HepG2 (cell line): Measurements from ENCODE around the gene CHID1. TPM values are rescaled to one million over a fixed set of nuclear protein-coding genes. Genes with fewer than 3 reads are reported as not detected.
A peak's percentile ranks its signal among the peaks of the same experiment; 100 is the strongest.

Experiments
- ATF1 ChIP-seq: IDR thresholded peaks from 2 replicates; pipeline ENCODE4 v1.6.1; 2016; ENCODE audit warnings: mild to moderate bottlenecking, control low read depth
- ETV6 ChIP-seq: sonication (generic); formaldehyde crosslinking; conservative IDR thresholded peaks from 2 replicates; pipeline ENCODE4 v1.4.0; 2020; ENCODE audit warnings: missing genetic modification reagents
- FOXM1 ChIP-seq: sonication (generic); formaldehyde crosslinking; IDR thresholded peaks from 2 replicates; pipeline ENCODE4 v1.5.0; 2020; ENCODE audit warnings: missing genetic modification reagents
- GTF2F1 ChIP-seq: fragments of 150-350 bp; IDR thresholded peaks from 2 replicates; pipeline ENCODE4 v1.6.1; 2014; ENCODE audit warnings: low read length
- HNRNPUL1 ChIP-seq: fragments of 200-400 bp; formaldehyde crosslinking; IDR thresholded peaks from 2 replicates; pipeline ENCODE4 v1.6.1; 2017; ENCODE audit warnings: low read depth, mild to moderate bottlenecking, low read length, moderate library complexity
- JUNB ChIP-seq: sonication (generic); formaldehyde crosslinking; IDR thresholded peaks from 2 replicates; pipeline ENCODE4 v1.8.0; 2022; ENCODE audit warnings: missing genetic modification reagents, mild to moderate bottlenecking, borderline replicate concordance
- MEF2D ChIP-seq: sonication (generic); formaldehyde crosslinking; IDR thresholded peaks from 2 replicates; pipeline ENCODE4 v1.5.1; 2020; ENCODE audit warnings: mild to moderate bottlenecking, missing genetic modification reagents
- MEIS2 ChIP-seq: sonication (generic); formaldehyde crosslinking; IDR thresholded peaks from 2 replicates; pipeline ENCODE4 v1.9.0; 2021; ENCODE audit warnings: mild to moderate bottlenecking, missing genetic modification reagents
- MTF1 ChIP-seq: sonication (generic); formaldehyde crosslinking; IDR thresholded peaks from 2 replicates; pipeline ENCODE4 v1.5.0; 2020; ENCODE audit warnings: missing genetic modification reagents
- MXD4 ChIP-seq: IDR thresholded peaks from 2 replicates; pipeline ENCODE4 v1.6.1; 2016; ENCODE audit warnings: mild to moderate bottlenecking, missing biosample characterization, missing genetic modification reagents
- NR3C1 ChIP-seq: sonication (generic); formaldehyde crosslinking; IDR thresholded peaks from 2 replicates; pipeline ENCODE4 v1.4.0; 2020; ENCODE audit warnings: missing genetic modification reagents
- RELA ChIP-seq: sonication (generic); formaldehyde crosslinking; IDR thresholded peaks from 2 replicates; pipeline ENCODE4 v1.4.0; 2020; ENCODE audit warnings: missing genetic modification reagents
- REXO4 ChIP-seq: sonication (generic); formaldehyde crosslinking; IDR thresholded peaks from 2 replicates; pipeline ENCODE4 v1.8.0; 2022; ENCODE audit warnings: missing genetic modification reagents, mild to moderate bottlenecking, borderline replicate concordance
- ZFY ChIP-seq: sonication (generic); formaldehyde crosslinking; IDR thresholded peaks from 2 replicates; pipeline ENCODE4 v1.4.0; 2020; ENCODE audit warnings: missing genetic modification reagents
- ZNF3 ChIP-seq: IDR thresholded peaks from 2 replicates; pipeline ENCODE4 v1.7.0; 2017; ENCODE audit warnings: inconsistent platforms
- polyA plus RNA-seq, 8 experiments: library from polyadenylated mRNA; depleted of rRNA in 3 of 8; stranded (reverse) in 7 of 8; unstranded in 1 of 8; fragments of >200 nt; fragmentation: Illumina TruSeq in 4 of 8; extraction: Trizol in 4 of 8; gene quantifications; 2 replicates each; pipeline versions ENCODE4 v1.2.1 to v1.2.3, GENCODE V29; 2011 to 2016; ENCODE audit warnings: low read depth in 4 of 8, missing spikeins in 1 of 8, mixed read lengths in 1 of 8; ENCODE audit not compliant: insufficient read depth in 1 of 8
- total RNA-seq, 5 experiments: library from RNA; depleted of rRNA; stranded (reverse); fragments of >200 nt; fragmentation: Illumina TruSeq; extraction: Trizol; gene quantifications; 2 replicates each; pipeline ENCODE4 v1.2.3, GENCODE V29; 2016; ENCODE audit warnings: low read depth in 1 of 5
- TF ChIP-seq, protein P1 (sequence below): sonication (generic); formaldehyde crosslinking; IDR thresholded peaks from 2 replicates; pipeline ENCODE4 v1.4.0; 2020; ENCODE audit warnings: missing genetic modification reagents
- TF ChIP-seq, protein P2 (sequence below): IDR thresholded peaks from 2 replicates; pipeline ENCODE4 v1.6.1; 2016
- TF ChIP-seq, protein P3 (sequence below): sonication (generic); formaldehyde crosslinking; IDR thresholded peaks from 2 replicates; pipeline ENCODE4 v1.4.0; 2020; ENCODE audit warnings: low read depth, mild to moderate bottlenecking, missing genetic modification reagents
- TF ChIP-seq, protein P4 (sequence below): sonication (generic); formaldehyde crosslinking; IDR thresholded peaks from 2 replicates; pipeline ENCODE4 v1.4.0; 2020; ENCODE audit warnings: mild to moderate bottlenecking, missing genetic modification reagents
- TF ChIP-seq, protein P5 (sequence below): sonication (generic); formaldehyde crosslinking; conservative IDR thresholded peaks from 2 replicates; pipeline ENCODE4 v1.8.0; 2022; ENCODE audit warnings: mild to moderate bottlenecking, moderate library complexity, missing genetic modification reagents

CHID1 gene
- total and polyA plus RNA-seq, 2 of the 13 experiments (the other 11 are each of a cell fraction or from before 2014, with no cell fraction given) = 65.1 to 93.6 TPM

DNA sequence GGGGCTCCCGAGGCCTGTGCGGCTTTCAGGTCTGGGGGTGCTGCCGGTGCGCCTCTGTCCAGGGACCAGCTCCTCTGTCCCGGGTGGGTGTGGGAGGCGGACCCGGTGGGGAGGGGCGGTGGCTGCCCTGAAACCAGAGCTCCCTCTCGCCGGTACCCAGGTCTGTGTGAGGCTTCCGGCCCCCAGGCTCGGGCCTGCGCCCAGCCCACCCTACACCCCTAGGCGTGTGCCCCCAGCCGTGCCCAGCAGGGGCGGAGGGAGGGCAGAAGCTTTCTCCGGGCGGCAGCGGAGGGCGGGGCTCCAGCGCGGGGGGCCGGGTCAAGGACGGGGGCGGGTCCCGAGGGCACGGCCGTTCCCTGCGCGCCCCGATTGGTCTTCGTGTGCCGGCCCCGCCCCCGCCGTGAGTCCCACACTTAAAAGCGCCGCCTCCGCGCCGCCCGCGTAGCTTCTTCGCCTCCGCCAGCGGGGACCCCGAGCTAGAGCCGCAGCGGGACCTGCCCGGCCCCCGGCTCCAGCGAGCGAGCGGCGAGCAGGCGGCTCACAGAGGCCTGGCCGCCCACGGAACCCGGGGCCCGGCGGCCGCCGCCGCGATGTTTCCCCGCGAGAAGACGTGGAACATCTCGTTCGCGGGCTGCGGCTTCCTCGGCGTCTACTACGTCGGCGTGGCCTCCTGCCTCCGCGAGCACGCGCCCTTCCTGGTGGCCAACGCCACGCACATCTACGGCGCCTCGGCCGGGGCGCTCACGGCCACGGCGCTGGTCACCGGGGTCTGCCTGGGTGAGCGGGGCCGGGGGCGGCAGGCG, 91.3 kb downstream of the CHID1 start (continued):
- TF ChIP-seq, protein P1, sequence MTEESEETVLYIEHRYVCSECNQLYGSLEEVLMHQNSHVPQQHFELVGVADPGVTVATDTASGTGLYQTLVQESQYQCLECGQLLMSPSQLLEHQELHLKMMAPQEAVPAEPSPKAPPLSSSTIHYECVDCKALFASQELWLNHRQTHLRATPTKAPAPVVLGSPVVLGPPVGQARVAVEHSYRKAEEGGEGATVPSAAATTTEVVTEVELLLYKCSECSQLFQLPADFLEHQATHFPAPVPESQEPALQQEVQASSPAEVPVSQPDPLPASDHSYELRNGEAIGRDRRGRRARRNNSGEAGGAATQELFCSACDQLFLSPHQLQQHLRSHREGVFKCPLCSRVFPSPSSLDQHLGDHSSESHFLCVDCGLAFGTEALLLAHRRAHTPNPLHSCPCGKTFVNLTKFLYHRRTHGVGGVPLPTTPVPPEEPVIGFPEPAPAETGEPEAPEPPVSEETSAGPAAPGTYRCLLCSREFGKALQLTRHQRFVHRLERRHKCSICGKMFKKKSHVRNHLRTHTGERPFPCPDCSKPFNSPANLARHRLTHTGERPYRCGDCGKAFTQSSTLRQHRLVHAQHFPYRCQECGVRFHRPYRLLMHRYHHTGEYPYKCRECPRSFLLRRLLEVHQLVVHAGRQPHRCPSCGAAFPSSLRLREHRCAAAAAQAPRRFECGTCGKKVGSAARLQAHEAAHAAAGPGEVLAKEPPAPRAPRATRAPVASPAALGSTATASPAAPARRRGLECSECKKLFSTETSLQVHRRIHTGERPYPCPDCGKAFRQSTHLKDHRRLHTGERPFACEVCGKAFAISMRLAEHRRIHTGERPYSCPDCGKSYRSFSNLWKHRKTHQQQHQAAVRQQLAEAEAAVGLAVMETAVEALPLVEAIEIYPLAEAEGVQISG (CRISPR knock-in tag) = peak; percentile 22; the same call in 1 of the 2 replicates
- TF ChIP-seq, protein P2, sequence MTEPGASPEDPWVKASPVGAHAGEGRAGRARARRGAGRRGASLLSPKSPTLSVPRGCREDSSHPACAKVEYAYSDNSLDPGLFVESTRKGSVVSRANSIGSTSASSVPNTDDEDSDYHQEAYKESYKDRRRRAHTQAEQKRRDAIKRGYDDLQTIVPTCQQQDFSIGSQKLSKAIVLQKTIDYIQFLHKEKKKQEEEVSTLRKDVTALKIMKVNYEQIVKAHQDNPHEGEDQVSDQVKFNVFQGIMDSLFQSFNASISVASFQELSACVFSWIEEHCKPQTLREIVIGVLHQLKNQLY (CRISPR knock-in tag) = no peak
- TF ChIP-seq ZFY (CRISPR knock-in tag) = peak; percentile 81
- TF ChIP-seq MTF1 = no peak
- TF ChIP-seq FOXM1 = no peak
- TF ChIP-seq, protein P3, sequence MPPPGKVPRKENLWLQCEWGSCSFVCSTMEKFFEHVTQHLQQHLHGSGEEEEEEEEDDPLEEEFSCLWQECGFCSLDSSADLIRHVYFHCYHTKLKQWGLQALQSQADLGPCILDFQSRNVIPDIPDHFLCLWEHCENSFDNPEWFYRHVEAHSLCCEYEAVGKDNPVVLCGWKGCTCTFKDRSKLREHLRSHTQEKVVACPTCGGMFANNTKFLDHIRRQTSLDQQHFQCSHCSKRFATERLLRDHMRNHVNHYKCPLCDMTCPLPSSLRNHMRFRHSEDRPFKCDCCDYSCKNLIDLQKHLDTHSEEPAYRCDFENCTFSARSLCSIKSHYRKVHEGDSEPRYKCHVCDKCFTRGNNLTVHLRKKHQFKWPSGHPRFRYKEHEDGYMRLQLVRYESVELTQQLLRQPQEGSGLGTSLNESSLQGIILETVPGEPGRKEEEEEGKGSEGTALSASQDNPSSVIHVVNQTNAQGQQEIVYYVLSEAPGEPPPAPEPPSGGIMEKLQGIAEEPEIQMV (CRISPR knock-in tag) = no peak; the same call in 1 of the 2 replicates
- no peak for TF ChIP-seq RELA
- no peak for TF ChIP-seq JUNB
- TF ChIP-seq, protein P4, sequence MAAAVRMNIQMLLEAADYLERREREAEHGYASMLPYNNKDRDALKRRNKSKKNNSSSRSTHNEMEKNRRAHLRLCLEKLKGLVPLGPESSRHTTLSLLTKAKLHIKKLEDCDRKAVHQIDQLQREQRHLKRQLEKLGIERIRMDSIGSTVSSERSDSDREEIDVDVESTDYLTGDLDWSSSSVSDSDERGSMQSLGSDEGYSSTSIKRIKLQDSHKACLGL (CRISPR knock-in tag) = 0 out of 2 replicates have a peak, but pooled peaks have one; percentile 20
- TF ChIP-seq MXD4 (CRISPR knock-in tag) = 0 out of 2 replicates have a peak, but pooled peaks have one; percentile 65
- 0 out of 2 replicates have a peak, but pooled peaks have one; percentile 25 for TF ChIP-seq ETV6
- TF ChIP-seq, protein P5, sequence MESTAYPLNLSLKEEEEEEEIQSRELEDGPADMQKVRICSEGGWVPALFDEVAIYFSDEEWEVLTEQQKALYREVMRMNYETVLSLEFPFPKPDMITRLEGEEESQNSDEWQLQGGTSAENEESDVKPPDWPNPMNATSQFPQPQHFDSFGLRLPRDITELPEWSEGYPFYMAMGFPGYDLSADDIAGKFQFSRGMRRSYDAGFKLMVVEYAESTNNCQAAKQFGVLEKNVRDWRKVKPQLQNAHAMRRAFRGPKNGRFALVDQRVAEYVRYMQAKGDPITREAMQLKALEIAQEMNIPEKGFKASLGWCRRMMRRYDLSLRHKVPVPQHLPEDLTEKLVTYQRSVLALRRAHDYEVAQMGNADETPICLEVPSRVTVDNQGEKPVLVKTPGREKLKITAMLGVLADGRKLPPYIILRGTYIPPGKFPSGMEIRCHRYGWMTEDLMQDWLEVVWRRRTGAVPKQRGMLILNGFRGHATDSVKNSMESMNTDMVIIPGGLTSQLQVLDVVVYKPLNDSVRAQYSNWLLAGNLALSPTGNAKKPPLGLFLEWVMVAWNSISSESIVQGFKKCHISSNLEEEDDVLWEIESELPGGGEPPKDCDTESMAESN (CRISPR knock-in tag) = peak; percentile 39; the same call in 1 of the 2 replicates
- TF ChIP-seq MEF2D (CRISPR knock-in tag) = no peak
- no peak for TF ChIP-seq ZNF3 (CRISPR knock-in tag)
- TF ChIP-seq NR3C1 = no peak
- 0 out of 2 replicates have a peak, but pooled peaks have one; percentile 10 for TF ChIP-seq REXO4 (CRISPR knock-in tag)
- no peak for TF ChIP-seq ATF1 (CRISPR knock-in tag)
- TF ChIP-seq GTF2F1 = peak; percentile 75; the same call in 1 of the 2 replicates
- no peak for TF ChIP-seq HNRNPUL1
- no peak; the same call in 1 of the 2 replicates for TF ChIP-seq MEIS2 (CRISPR knock-in tag)
